Neuron (in vitro differentiated cells): ENCODE results near the gene ATG7.

Experiments used
- H2AFZ ChIP-seq: one replicate; pipeline ENCODE4 v1.6.1; 2013; ENCODE audit warnings: low read depth, mild to moderate bottlenecking, inconsistent platforms, low read length, moderate library complexity
- H3K27me3 ChIP-seq: one replicate; pipeline ENCODE4 v1.6.1; 2013; ENCODE audit warnings: low read length; ENCODE audit not compliant: insufficient read depth
- H3K36me3 ChIP-seq: one replicate; pipeline ENCODE4 v1.6.1; 2013; ENCODE audit warnings: low read length; ENCODE audit not compliant: insufficient read depth
- H3K4me1 ChIP-seq: one replicate; pipeline ENCODE4 v1.6.1; 2013; ENCODE audit warnings: low read length; ENCODE audit not compliant: insufficient read depth
- H3K4me3 ChIP-seq: 2 replicates; pipeline ENCODE4 v1.5.1; 2013; ENCODE audit warnings: mild to moderate bottlenecking, low read length, moderate library complexity
- H3K9me3 ChIP-seq: one replicate; pipeline ENCODE4 v1.6.1; 2013; ENCODE audit warnings: low read length

ATG7 gene

DNA sequence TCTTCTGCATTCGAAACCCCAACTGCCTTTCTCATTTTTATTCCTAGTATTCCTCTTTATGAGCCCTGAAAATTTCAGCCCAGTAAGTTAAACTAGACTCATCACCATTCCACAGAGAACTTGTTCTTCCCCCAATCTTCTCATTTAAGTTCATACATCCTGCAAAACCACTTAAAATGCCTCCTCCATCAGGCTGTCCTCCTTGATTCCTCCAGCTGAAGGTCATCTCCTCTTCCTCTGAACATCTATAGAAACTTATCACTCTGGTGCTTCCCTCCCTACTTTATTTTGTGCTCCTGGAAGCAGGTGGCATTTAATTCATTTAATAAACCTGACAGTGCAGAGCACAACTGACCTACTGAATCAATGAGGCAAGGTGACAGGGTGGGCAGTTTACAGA lies 333.2 kb downstream of the ATG7 start:
- H3K9me3 ChIP-seq, result no peaks in the 10 kb centered on the region
- peaks cover 45% of the 10 kb centered on the region for H3K4me1 ChIP-seq
- no peak overlapping the region for H3K4me3 ChIP-seq
- peaks cover 14% of the 10 kb centered on the region for H3K36me3 ChIP-seq
- no peaks in the 10 kb centered on the region for H3K27me3 ChIP-seq
- H2AFZ ChIP-seq, result no peak overlapping the region

DNA sequence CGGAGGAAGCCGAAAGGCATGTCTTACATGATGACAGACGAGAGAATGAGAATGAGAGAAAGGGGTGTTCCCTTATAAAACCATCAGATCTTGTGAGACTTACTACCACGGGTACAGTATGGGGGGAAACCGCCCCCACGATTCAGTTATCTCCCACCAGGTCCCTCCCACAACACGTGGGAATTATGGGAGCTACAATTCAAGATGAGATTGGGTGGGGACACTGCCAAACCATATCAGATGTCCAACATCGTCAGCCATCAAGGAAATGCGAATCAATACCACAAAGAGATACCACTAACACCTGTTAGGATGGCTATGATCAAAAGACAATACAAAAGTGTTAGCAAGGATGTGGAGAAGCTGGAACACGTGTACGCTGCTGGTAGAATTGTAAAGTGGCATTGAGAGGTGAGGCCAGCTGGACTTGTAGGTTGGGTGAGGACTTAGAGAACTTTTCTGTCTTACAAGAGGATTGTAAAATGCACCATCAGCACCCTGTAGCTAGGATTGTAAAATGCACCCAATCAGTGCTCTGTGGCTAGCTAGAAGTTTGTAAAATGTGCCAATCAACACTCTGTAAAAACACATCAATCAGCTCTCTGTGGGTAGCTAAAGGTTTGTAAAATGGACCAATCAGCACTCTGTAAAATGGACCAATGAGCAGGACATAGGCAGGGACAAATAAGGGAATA lies 334.0 kb downstream of the ATG7 start:
- Histone ChIP-seq H3K4me1 (peaks cover 46% of the 10 kb centered on the region), H3K4me3 (no peak overlapping the region), H2AFZ (no peak overlapping the region), H3K9me3 (no peaks in the 10 kb centered on the region), H3K36me3 (peaks cover 6% of the 10 kb centered on the region), H3K27me3 (no peaks in the 10 kb centered on the region)

GRCh38 chr3:11606865-11607440 lies 334.8 kb downstream of the ATG7 start:
- H3K4me1 ChIP-seq, result peaks cover 50% of the 10 kb centered on the region
- no peaks in the 10 kb centered on the region for H3K9me3 ChIP-seq
- no peaks in the 10 kb centered on the region for H3K36me3 ChIP-seq

More at GRCh38 chr3:11606865-11607440, 334.8 kb downstream of the ATG7 start:
- H3K27me3 ChIP-seq, result no peaks in the 10 kb centered on the region
- H2AFZ ChIP-seq, result no peak overlapping the region
- no peak overlapping the region for H3K4me3 ChIP-seq
